Measurements from ENCODE around the gene DSCAML1.
A peak's percentile ranks its signal among the peaks of the same experiment; 100 is the strongest.
"Not testable (repeated sequence)": the region's sequence is repeated elsewhere in the genome, so short reads cannot be mapped to it uniquely, and the experiment has no call there.

DSCAML1 gene

DNA sequence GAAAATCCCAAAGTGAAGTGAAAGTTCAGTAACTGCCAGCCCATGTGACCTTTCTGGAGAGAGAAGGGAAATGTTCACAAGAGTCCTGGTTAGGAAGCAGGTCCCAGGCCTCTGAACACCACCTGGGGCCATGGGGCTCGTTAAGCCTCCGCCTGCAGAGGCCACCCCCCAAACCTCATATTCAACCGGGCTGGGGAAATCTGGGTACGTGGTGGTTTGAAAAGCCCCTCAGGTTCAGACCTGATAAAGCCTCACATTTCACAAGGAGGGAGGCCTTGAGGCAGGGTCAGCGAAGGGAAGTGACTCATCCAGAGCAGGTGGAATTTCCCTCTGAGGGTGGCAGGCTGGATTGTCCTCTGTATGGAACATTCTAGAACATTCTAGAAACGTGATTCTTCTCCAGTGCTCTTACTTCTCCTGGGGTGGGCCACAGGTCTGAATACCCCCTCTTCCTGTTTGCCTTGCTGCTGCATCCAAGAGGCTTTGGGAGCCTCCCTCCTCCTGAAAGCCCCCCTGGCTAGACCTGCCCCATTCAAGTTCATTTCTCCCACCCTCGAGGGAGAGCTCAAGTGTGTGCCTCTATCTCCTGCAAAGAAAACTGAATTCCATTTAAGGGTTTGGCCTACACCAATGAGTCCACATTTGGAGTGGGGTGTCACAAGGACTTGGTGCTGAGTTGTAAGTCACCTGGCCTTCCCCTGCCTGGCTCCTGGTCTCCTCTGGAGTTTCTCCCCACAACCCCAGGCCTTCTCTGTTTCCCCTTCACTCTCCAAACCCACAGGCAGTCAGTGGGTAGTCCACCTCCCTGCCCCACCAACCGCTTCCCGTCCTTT is 21.2 kb upstream of the DSCAML1 start:
- DNase-seq: no peak

DNA sequence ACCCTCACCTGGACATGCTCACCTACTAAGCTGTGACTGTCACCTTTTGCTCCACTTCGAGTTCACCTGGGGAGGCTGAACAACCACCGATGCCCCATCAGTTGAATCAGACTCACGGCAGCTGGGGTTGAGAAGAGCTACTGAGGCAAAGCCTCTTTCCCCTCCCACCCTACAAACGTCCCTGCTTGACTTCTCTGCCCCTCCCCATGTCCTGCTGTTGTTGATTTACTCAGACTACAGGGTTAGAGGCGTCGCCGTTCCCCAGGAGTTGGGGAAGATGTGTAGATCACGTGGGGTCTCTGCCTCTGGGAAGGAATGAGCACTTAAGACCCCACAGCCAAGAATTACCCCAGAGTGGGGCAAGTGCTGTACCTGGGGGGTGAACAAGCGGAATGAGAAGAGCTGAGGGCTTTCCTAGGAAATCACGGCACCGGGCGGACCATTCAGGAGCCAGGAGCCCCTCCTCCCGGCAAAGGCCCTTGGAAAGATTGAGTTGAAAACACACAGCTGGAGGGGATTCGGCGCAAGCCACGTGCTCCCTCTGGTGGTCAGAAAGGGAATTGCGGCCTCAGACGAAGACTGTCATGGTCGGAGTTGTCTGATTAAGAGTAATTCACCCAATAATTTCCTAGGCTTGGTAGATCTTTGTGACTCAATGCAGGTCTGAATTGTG is 20.5 kb upstream of the DSCAML1 start:
- peak; percentile 91 for DNase-seq

DNA sequence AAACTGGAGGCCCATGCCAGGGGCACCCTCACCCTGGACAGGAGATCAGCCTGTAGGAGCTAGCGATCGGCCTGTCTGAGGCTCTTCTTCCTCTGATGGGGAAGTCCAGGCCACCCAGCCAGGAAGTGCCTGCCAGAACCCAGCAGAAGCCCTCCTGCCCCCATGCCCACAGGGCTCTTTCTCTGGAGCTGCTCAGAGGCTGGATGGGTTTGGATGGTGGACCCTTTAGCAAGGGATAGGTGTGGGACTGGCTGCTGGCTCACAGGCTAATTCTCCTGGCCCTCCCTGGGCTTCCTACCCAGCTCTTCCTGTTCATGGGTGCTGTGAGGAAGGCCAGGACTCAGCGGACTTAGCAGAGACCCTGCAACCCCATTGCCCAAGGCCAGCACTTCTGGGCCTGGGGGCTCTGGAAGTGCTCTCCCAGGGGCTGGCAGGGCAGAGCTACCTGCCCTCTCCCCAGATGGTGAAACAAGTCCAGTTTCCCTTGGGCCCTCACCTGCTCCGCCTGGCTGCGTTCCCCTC is 19.9 kb upstream of the DSCAML1 start:
- no peak for DNase-seq

DNA sequence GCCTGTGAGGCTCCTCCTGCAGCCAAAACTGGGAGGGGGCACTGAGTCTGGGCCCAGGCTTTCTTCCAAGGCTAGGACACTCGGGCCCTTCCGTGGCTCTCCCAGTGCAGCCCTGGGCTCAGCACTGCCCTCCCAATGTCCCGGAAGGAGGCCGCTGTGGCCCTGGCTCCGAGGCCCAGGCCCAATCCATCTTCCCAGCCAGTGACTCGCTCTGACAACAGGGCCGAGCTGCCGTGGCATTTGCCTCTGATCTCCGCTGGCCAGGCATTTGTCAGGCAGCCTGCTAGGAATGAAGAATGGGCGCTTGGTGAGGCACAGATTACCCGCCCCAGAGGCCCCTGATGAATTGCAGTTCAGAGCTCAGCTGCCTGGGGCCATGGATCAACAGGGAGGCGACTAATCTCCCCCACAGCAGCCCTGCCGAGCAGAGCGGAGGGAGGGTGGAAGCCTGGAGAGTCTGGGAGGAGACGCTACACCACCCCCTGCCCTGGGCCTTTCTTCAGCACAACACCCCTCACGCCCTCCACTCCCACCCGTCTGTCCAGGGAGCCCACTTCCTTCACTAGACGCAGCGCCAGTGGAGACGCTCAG is 19.2 kb upstream of the DSCAML1 start:
- no peak for DNase-seq

DNA sequence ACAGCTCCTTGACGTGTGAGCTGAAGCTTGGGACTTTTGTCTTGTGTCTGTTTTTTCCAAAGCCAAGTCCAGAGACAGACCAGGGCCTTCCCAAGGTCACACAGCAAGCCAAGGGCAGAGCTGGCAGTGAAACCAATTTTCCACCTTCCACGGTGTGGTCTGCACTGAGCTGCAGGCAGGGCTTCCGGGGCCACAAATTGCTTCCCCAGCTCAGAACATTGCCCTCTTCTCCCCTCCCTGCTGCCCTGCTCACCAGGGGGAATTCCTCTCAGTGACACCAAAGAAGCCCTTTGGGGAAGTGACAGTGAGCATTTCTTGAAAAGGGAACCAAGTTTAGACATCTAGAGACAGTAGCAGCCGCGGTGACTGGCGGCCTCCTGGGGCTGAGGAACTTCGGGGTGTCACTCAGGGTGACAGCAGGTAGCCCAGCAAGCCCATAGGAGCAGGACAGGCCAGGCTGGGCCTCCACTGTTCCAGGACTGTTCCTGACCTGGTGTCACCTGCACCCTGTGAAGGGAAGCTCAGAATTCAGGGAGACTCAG is 18.3 kb upstream of the DSCAML1 start:
- peak; percentile 71 for DNase-seq

DNA sequence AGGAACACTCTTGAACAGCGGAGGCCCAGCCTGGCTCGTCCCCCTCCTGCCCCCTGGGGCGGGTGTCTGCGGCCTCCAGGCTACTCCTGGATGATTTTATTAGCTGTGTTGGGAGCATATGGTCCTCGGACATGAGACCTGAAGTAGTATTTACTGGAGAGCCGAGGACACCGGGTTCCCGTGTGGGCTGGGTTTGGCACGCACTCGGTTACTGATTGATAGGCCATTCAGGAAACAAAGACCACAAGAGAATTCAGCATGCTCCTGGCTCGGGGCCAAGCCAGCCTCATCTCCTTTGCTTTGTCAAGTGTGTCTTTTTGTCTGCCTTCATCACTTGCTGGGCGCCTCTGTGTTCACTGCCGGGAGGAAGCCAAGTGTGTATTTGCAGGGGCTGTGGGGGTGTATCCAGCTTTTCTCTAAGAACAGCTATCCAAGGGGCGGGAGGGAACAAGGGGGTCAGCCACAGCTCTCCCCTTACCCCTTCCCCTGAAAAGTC is 17.8 kb upstream of the DSCAML1 start:
- peak; percentile 61 for DNase-seq

DNA sequence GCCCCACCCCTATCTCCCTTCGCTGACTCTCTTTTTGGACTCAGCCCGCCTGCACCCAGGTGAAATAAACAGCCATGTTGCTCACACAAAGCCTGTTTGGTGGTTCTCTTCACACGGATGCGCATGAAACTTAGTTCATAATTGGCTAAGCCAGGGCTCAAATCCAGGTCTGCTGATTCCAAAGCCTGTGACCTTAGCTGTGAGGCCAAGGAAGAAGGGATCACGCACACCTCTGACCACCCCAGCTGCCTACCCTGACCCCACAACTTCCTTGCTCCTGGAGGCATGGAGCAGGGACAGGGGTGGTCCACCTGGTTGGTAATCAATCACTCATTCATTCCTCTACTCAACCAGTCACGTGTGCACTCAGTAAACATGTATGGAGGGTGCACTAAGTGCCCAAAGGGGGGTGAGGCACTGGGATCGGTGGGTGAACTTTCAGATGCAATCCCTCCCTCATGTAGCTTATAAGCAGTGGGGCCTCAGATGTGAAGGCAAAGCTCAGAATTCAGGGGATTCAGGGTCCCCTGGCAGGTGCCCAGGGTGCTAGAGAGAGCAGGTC is 17.3 kb upstream of the DSCAML1 start:
- DNase-seq: no peak

DNA sequence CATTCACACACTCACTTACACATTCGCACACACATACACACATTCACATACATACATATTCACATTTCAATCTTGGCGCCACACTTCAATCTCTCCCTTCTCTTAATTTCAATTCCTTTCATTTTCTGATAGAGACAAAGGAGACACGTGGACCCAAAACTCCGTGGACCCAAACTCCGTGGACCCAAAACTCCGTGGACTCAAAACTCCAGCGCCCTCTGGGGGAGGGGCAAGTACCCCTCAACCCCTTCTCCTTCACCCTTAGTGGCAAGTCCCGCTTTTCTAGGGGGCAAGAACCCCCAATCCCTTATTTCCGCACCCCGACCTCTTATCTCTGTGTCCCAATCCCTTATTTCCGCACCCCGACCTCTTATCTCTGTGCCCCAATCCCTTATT is 13.0 kb upstream of the DSCAML1 start:
- DNase-seq: not testable (repeated sequence)

DNA sequence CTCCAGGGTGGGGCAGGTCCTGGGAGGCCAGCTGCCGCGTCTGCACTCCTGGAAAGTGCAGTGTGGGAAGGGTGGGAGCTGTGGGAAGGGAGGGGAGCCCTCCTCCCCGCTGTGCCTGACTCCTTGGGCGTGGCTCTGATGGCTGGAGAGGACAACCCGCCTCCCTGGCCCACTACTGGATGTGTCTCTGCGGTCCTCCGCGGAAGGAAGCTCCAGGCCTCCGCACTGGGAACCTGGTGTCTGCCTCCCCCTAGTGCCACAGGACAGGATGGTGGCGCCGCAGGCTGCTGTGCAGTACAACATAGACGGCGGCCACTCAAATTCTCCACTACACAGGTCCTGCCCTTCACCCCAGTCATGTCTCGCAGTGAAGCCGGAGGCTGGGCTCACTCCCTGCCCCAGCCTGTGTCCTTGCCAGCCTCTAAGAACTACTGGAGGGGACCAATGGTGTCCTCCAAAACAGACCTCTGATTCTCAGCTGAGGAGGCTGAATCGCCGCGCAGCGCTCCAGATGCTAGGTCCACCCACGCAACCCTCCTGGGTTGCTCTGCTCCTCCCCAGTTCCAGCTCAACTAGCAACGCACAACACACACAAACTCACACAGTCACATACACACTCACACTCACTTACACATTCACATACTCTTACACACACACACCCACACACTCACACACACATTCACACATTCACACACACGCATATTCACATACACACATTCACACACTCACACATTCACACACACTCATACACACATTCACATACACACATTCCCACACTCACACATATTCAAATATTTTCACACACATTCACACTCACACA is 12.4 kb upstream of the DSCAML1 start:
- no peak for DNase-seq

DNA sequence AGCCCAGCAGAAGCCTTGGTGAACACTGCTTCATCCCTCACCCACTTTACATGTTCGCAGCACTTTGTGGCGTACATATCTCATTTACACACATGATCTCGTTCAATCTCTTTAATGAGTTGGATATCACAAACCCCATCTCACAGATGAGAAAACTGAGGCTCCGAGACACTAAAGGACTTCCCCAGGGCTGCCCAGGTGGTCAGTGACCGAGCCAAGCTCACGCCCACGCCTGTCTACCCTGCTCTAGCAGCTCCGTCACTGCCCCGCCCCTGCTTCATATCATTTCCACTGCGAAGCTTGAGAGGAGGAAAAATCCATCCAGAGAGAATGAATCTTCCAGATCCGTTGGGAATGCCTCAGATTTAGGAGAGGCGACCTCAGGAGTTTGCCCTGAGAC is 11.8 kb upstream of the DSCAML1 start:
- DNase-seq: no peak

DNA sequence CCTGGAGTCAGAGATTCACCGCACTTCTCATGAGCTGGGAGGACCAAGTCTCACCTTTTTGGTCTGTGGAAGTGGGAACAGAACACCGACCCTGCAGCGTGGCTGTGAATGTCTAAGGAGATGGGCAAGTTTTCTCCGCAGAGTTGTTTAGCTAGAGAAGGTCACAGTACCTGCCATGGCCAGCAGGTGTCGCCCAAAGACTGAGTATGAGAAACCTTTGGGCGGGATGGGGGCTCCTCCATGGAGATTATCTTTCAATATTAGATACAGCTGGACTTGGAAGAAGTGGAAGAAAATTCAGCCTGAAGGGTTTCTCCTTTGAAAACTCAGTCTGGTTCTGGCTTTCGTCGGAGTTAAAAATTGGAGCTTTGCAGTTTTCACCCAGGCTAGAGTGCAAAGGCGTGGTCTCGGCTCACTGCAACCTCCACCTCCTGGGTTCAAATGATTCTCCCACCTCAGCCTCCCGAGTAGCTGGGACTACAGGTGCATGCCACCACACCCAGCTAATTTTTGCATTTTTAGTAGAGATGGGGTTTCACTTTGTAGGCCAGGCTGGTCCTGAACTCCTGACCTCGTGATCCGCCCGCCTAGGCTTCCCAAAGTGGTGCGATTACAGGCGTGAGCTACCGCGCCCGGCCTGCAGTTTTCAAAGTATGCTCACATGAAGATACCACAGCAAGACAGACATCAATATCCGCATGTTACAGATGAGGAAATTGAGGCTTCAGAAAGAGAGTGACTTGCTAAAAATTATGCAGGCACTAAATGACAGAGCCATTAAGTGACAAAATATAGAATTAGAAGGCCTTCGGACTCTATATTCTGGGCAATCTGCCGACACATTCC is 10.7 kb upstream of the DSCAML1 start:
- DNase-seq: peak; percentile 87

DNA sequence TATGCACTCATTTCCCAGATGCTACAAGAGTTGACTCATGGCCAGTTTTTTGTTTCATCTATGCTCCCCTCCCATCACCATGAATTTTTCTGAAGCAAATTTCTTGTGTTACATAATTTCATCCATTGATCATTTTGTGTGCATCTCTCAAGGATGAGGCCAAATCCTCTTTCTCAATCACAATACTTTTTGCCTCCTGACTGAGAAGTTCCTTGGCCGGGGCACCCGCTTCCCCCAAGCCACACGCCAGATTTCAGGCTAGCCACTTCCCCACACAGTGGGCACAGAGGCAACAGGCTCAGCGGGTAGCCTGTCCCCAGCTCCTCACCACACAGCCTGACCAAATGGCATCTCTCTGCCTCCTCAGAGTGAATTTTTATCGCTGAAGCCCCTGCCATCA is 9.8 kb upstream of the DSCAML1 start:
- DNase-seq: no peak

DNA sequence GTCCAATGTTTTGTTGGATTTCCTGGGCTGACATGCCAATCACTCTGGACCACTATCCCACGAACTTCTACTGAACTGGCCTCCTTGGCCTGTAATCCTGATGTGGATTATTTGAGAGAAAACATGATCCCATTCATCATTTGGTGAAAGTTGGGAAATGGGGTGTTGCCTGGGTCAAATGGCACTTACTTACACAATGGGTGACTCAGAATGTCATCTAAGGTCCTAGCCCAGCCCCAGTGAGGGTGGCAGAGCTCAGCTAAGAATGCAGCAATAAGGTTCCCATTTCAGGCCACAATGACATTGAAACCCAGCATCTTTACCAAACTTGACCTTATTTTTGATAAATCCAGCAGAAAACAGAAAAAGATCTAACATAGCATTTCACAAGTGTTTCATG is 8.0 kb upstream of the DSCAML1 start:
- DNase-seq: no peak

DNA sequence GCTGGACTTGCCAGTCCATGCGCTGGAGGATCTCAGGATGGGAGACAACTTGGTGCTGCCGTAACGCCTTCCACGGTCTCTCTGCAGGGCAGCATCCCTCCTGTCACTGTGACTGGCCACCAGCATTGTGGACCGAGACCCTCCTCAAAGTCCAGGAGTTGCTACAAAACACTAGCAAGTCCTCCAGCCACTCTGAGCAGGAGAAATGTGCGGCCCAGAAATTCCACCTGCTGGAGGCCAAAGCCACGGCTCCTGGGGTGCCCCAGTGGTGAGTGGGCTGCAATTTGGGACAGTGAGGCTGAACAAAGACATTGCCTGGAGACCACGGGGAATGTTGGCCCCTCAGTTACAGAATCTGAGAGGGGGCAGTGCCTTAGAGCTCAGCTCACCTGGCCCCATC is 6.9 kb upstream of the DSCAML1 start:
- DNase-seq: no peak

DNA sequence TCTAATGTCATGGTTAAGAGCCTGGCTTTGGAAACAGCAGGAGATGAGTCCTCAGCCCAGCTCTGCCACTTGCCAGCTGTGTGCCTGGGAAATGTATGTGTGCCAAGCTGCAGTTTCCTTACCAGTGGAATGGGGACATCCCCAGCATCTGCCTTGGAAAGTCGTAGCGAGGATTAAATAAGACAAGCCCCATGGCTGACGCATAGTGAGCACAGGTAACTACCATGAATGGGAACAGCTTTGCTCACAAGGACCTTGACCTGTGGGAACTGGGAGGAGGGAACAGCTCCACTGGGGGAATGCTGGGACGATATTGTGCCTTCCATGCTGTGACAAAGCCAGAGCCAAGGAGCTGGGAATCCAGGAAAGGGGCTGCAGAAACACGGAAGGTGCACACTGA is 2.6 kb upstream of the DSCAML1 start:
- no peak for DNase-seq

DNA sequence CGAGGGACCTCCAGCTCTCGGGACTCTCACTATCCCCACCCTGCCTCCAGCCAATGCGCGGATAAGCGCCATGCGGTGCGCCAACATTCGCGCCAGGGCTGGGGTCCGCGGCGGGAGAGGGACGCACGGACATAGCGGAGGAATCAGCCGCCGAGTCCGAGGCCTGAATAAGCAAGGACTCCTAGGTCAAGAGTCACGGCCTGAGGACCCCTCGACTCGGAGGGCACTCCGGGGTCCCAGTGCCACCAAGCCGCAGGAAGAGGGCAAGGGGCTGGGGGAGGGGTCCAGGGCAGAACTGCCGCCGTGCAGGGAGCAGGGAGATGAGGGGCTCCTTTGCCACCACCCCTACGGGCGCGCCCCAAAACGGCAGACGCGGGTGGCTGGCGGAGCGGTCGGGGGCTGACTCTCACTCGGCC is 552 bp downstream of the DSCAML1 start:
- DNase-seq: no peak

DNA sequence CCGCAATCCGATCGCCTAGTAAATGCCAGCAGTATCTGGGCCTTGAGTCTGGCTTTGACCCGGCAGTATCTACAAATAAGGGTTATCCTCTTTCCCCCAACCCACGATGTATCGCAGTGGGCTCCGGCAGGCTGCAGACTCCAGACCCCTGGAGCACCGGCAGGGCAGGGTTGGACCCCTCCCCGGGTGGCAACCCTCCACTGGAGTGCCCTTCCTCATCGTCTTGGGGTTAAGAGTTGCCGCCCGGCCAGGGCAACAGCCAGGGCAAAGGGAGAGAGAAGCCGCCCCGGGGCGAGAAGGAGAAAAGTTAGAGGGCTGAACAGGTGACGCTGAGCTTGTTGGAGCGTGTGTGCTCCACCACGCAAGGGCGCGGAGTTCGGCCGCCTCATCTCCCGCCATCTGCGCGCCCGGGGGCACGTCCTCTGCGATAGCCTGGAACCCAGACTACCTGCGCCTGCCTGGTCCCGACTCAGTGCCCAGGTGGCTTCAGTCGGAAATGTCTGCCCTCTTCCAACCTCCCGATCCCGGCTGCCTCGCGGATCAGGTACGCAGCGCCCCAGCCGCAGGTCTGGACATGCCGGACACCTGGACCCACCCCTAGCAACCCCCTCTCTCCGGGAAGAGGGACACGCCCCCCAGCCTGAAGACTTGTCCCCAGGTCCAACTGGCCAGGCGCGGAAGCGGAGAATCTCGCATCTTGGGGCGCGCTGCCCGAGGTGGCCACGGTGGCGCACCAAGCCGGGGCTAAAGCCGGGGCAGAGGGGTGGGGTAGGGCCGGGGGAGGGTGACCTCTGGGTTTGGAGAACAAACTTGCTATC is 1.2 kb downstream of the DSCAML1 start:
- DNase-seq: no peak

DNA sequence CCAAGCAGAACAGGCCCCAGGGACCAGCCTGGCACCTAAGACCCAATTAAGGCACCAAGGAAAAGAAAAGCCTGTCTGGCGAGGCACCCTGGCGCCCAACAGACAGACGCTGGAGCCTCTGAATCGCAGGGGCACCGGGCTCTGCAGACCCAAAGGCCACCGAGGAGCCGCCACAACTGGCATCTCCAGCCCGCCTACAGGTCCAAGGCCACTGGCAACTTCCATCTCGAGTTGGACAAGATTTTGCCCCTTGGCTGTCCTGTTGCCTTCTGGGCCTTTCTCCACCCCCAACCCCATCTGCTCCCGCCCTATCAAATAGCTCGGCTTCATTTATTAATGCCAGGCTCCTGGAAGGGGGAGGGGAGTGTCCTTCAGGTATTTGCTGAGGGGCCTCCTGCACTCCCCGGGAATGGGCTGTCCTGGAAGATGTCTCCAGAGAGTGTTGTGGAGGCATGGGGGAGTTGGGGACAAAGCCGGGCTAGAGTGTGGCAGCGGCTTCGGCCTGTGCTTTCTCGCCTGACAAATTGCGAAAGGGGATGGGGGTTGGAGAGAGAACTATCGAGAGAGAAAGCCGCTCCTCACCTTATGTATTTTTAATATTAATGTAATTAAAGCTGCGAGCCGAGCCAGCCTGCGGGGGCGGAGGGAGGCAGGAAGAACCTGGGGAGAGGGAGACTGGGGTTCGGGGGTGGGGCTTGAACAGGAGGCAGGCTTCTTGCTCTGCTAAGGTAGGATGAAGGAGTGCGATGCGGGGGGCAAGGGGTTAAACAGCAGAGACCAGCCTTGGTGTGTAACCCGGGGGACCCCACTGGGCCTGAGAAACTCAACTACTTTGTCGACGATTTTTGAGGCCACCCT is 2.0 kb downstream of the DSCAML1 start:
- DNase-seq: no peak

DNA sequence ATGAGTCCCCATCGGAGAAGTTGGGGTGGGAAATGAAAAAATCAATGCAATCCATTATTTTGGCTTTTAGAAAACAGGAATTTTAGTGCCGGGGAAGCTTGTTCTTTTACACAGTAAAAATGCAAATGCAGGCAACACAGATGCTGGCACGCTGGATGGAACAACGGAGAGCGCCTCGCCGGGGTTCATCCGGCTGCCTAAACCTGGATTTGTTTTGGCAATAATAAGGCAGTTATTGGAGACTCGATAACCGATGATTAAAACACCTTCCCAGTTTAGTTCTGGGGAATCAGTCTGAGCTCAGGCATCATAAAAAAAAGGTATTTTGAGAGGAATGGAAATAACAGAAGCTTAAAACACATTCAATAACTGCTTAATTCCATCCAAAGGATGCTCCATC is 2.9 kb downstream of the DSCAML1 start:
- DNase-seq: no peak
